ENCODE measurements around the gene ENTPD5. TPM values are rescaled to one million over a fixed set of nuclear protein-coding genes. Genes with fewer than 3 reads are reported as not detected.

The ENTPD5 gene
- total and polyA plus RNA-seq, 2 of the 4 experiments (the other 2 are of a cell fraction), result 7.3 to 8.1 TPM

DNA sequence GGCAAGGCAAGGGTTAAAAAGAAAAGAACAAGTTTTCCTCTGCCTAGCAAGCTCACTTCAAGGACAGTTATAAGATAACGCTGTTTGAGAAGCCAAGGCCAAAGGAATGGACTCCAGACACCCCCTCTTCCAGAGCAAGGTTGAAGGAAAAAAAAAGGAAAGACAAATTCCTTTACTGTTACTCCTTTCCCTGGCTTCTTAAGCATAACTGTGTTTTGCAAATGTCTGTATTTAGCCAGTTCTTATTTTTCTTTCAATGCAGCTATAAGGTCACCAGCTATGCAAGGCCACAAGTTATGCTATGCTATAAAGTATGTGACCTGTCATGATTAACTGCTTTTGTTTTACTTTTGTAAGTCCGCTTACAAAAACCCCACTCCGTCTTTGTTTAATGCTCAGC is 105.8 kb downstream of the ENTPD5 start:
- H3K9ac ChIP-seq (ENCODE audit: low read depth, low read length), result no peak overlapping the region
- no peak overlapping the region for H3K4me3 ChIP-seq (ENCODE audit: insufficient read depth, low read depth, low read length)
- POLR2A ChIA-PET (ENCODE audit: unreplicated experiment), result interaction anchor here (0.7 kb wide), 1 partner anchor 119 kb away, joined by 7 read pairs; no protein-coding TSS in a partner anchor
- ATAC-seq (ENCODE audit: low read depth) (peak; percentile 60), DNase-seq (peak; percentile 77)
- no peak overlapping the region for H3K18ac ChIP-seq (ENCODE audit: low read depth, low read length)
- peaks cover 6% of the 10 kb centered on the region; the same call in 1 of the 2 replicates for H3K9me1 ChIP-seq (ENCODE audit: insufficient read depth, low read length)
- in situ Hi-C loops (cut with MboI; ENCODE audit: low sequenced_read_pairs), result no loop called here
- H4K8ac ChIP-seq (ENCODE audit: low read depth in 2 of 2, low read length in 2 of 2), result no peak overlapping the region
- TF ChIP-seq SMC3 (IDR thresholded peaks at IDR 0.05; ENCODE audit: low read depth, low read length) (no peak), MAZ (IDR thresholded peaks at IDR 0.05; ENCODE audit: borderline replicate concordance, low read depth, low read length) (no peak), FOS (IDR thresholded peaks at IDR 0.05; ENCODE audit: low read depth, low read length) (no peak), RFX5 (IDR thresholded peaks at IDR 0.05; ENCODE audit: low read depth, low read length) (no peak), RCOR1 (IDR thresholded peaks at IDR 0.05; ENCODE audit: insufficient replicate concordance, low read length) (no peak), NFE2L2 (IDR thresholded peaks at IDR 0.05; ENCODE audit: low read depth, low read length) (no peak), CEBPB (IDR thresholded peaks at IDR 0.05; ENCODE audit: low read depth, low read length) (no peak), MAFK (IDR thresholded peaks at IDR 0.05; ENCODE audit: low read depth, low read length) (no peak), POLR2A (IDR thresholded peaks at IDR 0.05; ENCODE audit: low read depth, low read length) (no peak), CHD1 (IDR thresholded peaks at IDR 0.05; ENCODE audit: low read depth, low read length) (no peak), BHLHE40 (IDR thresholded peaks at IDR 0.05; ENCODE audit: low read depth, low read length) (no peak), RAD21 (IDR thresholded peaks at IDR 0.05; ENCODE audit: low read length) (no peak), USF2 (IDR thresholded peaks at IDR 0.05; ENCODE audit: low read depth, low read length) (no peak), MXI1 (IDR thresholded peaks at IDR 0.05; ENCODE audit: borderline replicate concordance, low read depth, low read length) (no peak)
- TF ChIP-seq, protein P1, sequence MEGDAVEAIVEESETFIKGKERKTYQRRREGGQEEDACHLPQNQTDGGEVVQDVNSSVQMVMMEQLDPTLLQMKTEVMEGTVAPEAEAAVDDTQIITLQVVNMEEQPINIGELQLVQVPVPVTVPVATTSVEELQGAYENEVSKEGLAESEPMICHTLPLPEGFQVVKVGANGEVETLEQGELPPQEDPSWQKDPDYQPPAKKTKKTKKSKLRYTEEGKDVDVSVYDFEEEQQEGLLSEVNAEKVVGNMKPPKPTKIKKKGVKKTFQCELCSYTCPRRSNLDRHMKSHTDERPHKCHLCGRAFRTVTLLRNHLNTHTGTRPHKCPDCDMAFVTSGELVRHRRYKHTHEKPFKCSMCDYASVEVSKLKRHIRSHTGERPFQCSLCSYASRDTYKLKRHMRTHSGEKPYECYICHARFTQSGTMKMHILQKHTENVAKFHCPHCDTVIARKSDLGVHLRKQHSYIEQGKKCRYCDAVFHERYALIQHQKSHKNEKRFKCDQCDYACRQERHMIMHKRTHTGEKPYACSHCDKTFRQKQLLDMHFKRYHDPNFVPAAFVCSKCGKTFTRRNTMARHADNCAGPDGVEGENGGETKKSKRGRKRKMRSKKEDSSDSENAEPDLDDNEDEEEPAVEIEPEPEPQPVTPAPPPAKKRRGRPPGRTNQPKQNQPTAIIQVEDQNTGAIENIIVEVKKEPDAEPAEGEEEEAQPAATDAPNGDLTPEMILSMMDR (conservative IDR thresholded peaks at IDR 0.05; ENCODE audit: low read depth, low read length), result no peak
- TF ChIP-seq, protein P2, sequence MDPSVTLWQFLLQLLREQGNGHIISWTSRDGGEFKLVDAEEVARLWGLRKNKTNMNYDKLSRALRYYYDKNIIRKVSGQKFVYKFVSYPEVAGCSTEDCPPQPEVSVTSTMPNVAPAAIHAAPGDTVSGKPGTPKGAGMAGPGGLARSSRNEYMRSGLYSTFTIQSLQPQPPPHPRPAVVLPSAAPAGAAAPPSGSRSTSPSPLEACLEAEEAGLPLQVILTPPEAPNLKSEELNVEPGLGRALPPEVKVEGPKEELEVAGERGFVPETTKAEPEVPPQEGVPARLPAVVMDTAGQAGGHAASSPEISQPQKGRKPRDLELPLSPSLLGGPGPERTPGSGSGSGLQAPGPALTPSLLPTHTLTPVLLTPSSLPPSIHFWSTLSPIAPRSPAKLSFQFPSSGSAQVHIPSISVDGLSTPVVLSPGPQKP (IDR thresholded peaks at IDR 0.05; ENCODE audit: borderline replicate concordance, low read depth, low read length), result no peak
- peaks cover 27 to 43% of the 10 kb centered on the region in 2 experiments for H3K79me1 ChIP-seq (ENCODE audit: low read depth in 1 of 2, low read length in 2 of 2)
- H2BK120ac ChIP-seq (ENCODE audit: low read depth, low read length), result no peak overlapping the region
- CTCF ChIA-PET, result no interaction called here
- WGBS, 2 experiments (ENCODE audit: extremely low coverage in 2 of 2, insufficient read length in 1 of 2), result no CpG with 5 or more reads among the region's 3 CpGs
- H3K4ac ChIP-seq (ENCODE audit: low read depth, low read length), result no peak overlapping the region
- H3K4me2 ChIP-seq (ENCODE audit: low read depth, low read length), result no peak overlapping the region
- intact Hi-C loops (cut with micrococcal nuclease), result no loop called here
- H3K9me3 ChIP-seq (ENCODE audit: control insufficient read depth, insufficient read depth, low read length), result no peaks in the 10 kb centered on the region
- no peak overlapping the region for H4K5ac ChIP-seq (ENCODE audit: low read depth, low read length)
- H3K4me1 ChIP-seq (ENCODE audit: control insufficient read depth, insufficient read depth, low read length), result no peaks in the 10 kb centered on the region
- H2BK15ac ChIP-seq (ENCODE audit: low read depth, low read length), result no peak overlapping the region
- no peak overlapping the region for H2BK5ac ChIP-seq (ENCODE audit: low read depth, low read length, poor library complexity, severe bottlenecking)
- BruUV-seq (replicated peaks), result no TSS peak
- no peak overlapping the region for H3K27ac ChIP-seq (ENCODE audit: insufficient read depth, low read length)
- H4K91ac ChIP-seq (ENCODE audit: insufficient read depth, low read depth, low read length), result no peak overlapping the region
- no peak overlapping the region for H2AFZ ChIP-seq (replicated peaks; ENCODE audit: low read length, poor library complexity)
- no peak overlapping the region for H2BK20ac ChIP-seq (ENCODE audit: low read depth, low read length)
- peaks cover 39% of the 10 kb centered on the region for H3K36me3 ChIP-seq (ENCODE audit: control insufficient read depth, insufficient read depth, low read length)
- no peak overlapping the region for H3K14ac ChIP-seq (replicated peaks; ENCODE audit: low read depth, low read length)
- H2AK5ac ChIP-seq (ENCODE audit: low read depth, low read length), result no peak overlapping the region
- H2AK9ac ChIP-seq (replicated peaks; ENCODE audit: low read depth, low read length, poor library complexity), result no peak overlapping the region
- H3K27me3 ChIP-seq (ENCODE audit: control insufficient read depth, insufficient read depth, low read length), result no peaks in the 10 kb centered on the region
- peaks cover 9% of the 10 kb centered on the region for H4K20me1 ChIP-seq (ENCODE audit: insufficient read depth, low read length)
- no peak overlapping the region for H3K56ac ChIP-seq (ENCODE audit: extremely low read depth, insufficient read depth, low read length)
- H3K23ac ChIP-seq (ENCODE audit: low read depth, low read length), result no peak overlapping the region
- dilution Hi-C loops (cut with HindIII; ENCODE audit: low sequenced_read_pairs, unreplicated experiment), result no loop called here
